T-helper 2 cell (primary cell): ENCODE measurements around the gene EFS.
"Not testable (repeated sequence)": the region's sequence is repeated elsewhere in the genome, so short reads cannot be mapped to it uniquely, and the experiment has no call there.

Experiments
- DNase-seq, 5 experiments: peaks; one replicate each; pipeline versions ENCODE4 v3.0.0 to v3.0.0-alpha.2; 2012 to 2022
- total RNA-seq, 2 donors: gene quantifications; one replicate each; lab custom pipeline; 2026; lab: John Stamatoyannopoulos, UW

The EFS gene
- total RNA-seq = 0 reads per million in 2 donors

GRCh38 chr14:23365036-23365731, at the start of gene EFS:
EFS (minus strand) TSS chr14:23365172; CDS start chr14:23365025, 147 bp downstream.
- DNase-seq = no peak

- DNase-seq = no peak
Observed at GRCh38 chr14:23414254-23414653, 49.3 kb upstream of the EFS start.

GRCh38 chr14:23413681-23414080, 48.7 kb upstream of the EFS start:
- DNase-seq = no peak

DNA sequence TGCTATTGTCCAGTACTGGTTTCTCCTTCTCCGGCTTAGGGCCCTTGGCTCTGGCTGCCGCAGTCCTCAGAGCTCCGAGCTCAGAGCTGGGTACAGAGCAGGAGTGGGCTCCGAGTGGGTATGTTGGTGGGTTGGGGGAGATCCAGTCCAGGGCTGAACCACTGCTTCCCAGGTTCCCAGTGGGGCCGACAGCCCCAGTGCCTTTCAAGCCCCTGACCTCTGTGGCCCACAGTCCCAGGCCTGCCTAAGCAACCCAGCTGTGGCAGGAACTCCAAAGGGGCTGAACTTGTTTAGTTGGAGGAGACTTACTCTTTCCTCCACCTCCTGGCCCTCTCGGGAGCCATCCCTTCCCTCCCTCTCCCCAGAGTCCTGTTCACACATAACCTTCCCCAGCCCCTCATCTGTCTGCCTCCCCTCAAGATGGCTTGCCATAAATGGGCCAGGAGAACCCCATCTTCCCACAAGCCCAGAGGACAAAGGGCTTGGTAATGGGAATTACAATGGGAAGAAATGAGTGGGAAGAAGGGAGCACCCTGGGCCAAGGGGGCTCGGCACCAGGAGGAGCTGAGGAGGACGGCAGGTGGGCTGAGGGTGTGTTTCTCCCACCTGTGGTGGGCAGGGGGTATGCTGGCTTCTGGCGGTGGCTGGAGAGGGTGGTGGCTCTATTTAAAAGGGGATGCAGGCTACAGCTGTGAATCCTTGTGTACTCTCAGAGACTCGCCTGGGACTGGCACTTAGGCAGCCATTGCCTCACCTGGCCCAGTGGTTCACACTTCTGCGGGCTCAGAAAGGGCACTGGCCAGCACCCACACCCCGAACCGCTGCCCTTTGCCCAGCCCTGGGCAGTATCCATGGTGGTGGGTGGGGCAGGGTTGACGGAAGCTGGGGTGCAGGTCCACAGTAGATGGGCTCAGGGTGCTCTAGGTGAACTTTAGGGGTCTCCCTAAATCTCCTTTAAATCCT, 46.9 kb upstream of the EFS start:
- no peak for DNase-seq

- no peak for DNase-seq
Observed at GRCh38 chr14:23409966-23410635, 45.1 kb upstream of the EFS start.

DNA sequence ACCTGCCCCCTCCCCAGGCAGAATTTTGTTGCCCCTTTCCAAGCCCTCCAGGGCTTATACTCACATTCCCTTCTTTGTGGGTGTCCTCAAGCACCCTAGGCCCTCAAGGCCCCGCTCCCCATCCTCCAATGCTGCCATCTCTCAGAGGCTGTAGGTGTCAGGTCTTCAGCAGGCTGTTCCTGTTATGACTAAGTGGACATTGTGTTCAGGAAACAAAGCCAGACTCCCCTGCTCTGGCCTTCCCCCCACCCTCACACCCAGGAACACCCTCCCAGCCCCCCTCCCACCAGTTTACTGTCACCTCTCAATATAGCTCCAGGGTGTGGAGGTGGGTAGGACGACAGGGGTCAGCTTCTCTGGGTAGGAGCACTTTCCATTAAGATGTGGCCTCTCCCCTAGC, 44.5 kb upstream of the EFS start:
- peak in 1 of 5 experiments; percentile 11 for DNase-seq

DNA sequence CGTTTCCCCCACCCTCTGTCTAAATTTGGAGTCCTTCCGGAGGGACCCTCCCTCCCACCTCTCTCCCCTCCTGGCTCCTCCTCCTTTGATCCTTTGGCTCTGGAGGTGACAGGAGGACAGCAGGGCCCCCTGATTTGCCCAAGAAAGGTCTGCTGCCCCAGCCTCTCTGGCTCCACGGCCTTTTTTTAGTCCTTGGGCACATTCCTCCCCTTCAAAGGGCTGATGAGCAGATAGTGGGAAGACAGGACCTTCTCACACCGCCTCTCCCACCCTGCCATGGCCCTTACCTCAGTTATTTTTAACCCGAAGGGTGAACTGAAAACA, 43.3 kb upstream of the EFS start:
- no peak for DNase-seq

DNA sequence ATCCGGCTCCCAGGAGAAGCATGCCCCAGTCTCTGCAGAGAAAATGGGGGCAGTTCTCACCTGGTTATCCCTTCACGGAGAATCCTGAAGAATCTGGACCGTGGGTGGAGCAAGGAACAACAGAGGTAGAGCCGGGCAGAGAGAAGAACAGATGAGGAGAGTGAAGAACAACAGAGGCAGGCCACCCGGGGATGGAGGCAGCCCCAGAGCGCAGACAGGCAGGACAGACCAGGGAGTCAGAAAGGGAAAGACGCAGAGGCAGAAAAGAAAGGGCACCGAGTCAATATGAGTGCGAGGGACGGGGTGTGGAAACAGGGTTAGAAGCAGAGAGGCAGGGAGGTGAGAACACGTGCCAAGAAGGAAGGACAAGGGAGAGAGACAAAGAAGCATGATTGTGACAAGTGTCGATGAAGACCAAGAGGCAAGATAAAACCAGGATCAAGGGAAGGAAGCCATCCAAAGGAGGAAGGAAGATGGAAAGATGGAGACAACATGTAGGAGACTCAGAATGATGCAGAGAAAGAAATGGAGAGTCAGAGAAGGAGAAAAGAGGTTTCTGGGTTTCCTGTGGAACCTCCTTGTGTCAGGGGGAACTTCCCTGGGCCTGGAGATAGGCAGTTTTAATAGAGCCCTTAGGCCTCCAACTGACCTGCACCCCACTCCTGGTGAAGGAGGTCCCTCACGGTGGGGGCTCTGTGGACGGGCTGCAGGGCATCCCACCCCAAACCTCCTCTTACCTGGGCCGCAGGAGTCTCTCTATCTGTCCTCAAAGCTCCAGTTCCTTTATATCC, 42.7 kb upstream of the EFS start, which contains the start of gene MYH6:
Gene MYH6 (minus strand): TSS at position 758 of the 791 bp plus-strand sequence. CDS start 1,050 bp downstream, outside the sequence.
- no peak for DNase-seq

DNA sequence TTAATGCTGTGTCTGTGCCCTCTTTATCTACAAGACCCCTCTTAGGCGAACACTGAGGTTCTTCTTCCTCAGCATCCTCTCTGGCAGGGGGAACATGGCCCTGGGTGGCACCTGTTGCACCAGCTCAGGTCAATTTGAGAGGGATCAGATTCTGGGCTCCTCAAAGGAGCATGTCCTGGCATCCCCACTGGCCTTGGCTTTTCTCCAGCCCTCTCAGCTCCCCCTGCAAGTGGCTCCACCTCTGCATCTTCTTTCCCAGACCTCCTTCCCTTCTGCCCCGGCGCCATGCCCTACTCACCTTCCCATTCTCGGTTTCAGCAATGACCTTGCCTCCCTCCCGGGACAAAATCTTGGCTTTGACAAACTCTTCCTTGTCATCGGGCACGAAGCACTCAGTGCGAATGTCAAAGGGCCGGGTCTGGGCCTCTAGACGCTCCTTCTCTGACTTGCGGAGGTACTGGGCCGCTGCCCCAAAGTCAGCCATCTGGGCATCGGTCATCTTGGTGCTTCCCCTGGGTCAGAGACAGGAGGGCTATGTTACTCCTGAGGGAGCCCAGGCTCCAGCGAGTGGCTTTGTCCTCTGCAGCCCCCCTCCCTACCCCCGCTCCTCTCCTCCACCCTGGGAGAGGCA, 41.9 kb upstream of the EFS start:
- DNase-seq = no peak

GRCh38 chr14:23406244-23406643, 41.3 kb upstream of the EFS start:
- no peak for DNase-seq

DNA sequence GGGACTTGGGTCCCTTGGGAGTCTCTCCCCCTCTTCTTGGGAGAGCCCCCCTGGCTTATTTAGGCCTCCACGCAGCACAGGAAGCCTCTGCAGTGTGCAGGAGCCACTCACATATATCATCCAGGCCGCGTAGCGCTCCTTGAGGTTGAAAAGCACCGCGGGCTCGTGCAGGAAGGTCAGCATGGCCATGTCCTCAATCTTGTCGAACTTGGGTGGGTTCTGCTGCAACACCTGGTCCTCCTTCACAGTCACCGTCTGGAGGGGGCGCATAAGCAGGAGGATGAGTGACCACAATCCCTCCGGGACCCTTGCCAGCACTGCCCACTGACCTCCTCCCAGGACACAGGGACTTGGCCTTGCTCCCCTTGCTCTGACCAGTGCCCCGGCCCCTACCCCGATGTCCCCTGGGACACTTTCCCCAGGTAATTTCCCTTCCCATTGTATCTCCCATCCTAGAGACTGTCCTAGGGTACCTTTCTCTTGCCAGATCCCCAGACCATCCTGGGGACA, 40.6 kb upstream of the EFS start:
- DNase-seq = no peak

GRCh38 chr14:23405096-23405495, 40.1 kb upstream of the EFS start:
- DNase-seq = no peak

DNA sequence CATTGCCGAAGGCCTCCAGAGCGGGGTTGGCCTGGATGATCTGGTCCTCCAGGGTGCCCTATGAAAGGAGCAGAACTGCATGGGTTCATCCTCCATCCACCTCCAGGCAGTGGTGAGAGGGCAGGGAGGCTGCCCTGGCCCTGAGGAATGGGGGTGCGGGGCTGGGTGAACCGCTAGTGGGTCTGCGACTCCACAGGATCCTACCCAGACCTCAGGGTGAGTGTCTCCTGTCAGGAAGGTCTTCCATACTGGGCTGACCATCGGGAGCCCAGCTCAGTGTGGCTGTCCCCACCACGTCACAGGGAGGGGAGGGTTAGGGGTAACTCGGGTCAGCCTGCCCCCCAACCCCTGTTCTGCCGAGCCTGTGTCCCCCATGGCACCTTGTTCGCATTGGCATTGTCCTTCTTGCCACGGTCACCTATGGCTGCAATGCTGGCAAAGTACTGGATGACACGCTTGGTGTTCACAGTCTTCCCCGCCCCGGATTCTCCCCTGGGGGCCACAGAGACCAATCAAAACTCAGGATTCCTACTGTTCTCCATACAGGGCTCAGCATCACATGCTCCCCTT, 39.4 kb upstream of the EFS start:
- DNase-seq = no peak

GRCh38 chr14:23403908-23404307, 38.9 kb upstream of the EFS start:
- no peak for DNase-seq

DNA sequence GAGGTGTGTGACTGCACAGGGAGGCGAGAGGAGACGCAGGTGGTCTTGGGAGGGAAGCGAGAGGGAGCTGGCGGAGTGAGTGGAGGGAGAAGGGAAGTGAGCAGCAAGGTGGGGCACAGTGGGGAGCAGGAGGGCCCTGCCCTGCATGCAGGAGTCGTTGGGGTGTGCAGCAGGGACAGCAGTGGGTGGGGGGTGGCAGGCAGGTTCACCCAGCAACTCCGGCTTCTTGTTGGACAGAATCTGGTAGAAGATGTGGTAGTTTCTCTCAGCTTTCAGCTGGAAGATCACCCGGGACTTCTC, 38.1 kb upstream of the EFS start:
- no peak for DNase-seq

GRCh38 chr14:23402296-23403138, 37.5 kb upstream of the EFS start:
- no peak for DNase-seq

DNA sequence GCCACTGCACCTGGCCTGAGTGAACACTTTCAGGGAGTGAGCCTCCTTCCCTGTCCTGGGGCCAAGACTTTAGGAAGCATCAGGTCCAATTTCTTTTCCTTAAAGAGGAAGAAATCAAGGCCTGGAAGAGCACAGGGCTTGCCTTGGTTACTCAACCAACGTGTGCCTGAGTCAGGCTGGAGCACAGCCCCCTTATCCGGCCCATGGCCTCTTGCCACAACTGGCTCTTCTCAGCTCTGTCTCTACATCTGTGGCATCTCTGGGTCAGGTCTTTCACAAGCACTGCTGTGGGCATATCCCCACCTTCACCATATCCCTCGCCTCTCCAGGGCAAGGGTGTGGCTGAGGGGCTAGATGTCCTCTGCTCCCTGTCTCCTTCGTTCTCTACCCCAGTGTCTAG, 36.3 kb upstream of the EFS start:
- no peak for DNase-seq

- not testable (repeated sequence) for DNase-seq
Observed at GRCh38 chr14:23400496-23401149, 35.7 kb upstream of the EFS start.

DNA sequence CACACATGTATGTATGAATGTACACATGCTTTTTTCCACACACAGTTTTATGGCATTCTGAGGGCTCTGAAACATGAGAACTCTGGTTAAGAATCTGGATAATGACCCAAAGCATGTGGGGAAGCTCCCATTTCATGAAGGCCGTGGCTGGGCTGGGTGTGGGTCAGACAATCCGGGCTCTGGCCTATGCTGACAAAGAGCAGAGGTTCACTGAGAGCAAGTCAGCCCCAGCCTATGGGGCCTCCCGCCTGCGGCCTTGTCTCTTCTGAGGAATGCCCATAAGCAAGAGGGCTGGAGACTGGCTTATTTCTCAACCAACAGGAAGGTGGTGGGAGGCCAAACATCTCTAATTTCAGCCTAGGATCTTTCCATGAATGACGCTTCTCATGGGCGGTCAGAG, 34.6 kb upstream of the EFS start:
- no peak for DNase-seq

DNA sequence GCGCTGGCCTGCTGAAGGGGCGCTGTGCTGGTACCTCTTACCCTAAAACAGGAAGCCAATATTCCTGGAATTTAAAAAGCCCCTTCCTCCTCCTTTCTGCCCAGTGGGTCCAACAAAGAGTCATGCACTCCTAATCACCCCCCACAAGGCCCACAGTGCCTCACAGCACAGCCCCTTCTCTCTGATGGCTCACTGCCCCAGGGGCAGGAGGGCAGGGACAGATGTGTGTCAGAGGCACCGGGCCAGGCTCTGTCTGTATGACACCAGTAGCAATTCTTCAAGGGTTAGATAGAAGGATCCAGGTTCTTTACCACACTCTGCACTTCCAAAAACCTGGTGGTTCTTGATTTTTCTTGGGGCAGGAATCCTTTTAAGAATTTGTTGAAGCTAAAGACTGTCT, 34.2 kb upstream of the EFS start:
- DNase-seq = no peak
